GM23338 (cell line): ENCODE data around the gene MAP3K15. TPM values are rescaled to one million over a fixed set of nuclear protein-coding genes. Genes with fewer than 3 reads are reported as not detected.

Experiments
- ATAC-seq: fragments of 200-7000 bp; cut with Tn5 transposase; 3 replicates; pipeline ENCODE4 v1.9.1; 2020
- DNase-seq: peaks from one replicate; pipeline ENCODE4 v3.0.0-alpha.2; 2015; ENCODE audit warnings: low spot score
- H2AFZ ChIP-seq: fragments of 200-600 bp; sonication (generic); 2 replicates; pipeline ENCODE4 v1.8.0; 2016; ENCODE audit warnings: antibody characterized with exemption, mild to moderate bottlenecking, moderate library complexity
- H3F3A ChIP-seq: fragments of 200-600 bp; sonication (generic); replicated peaks from 2 replicates; pipeline ENCODE4 v1.8.0; 2017; ENCODE audit warnings: antibody characterized with exemption, mixed run types, low read depth
- H3K27ac ChIP-seq: fragments of 200-600 bp; sonication (generic); 2 replicates; pipeline ENCODE4 v1.6.1; 2016; ENCODE audit warnings: low read depth
- H3K27me3 ChIP-seq: fragments of 200-600 bp; sonication (generic); 2 replicates; pipeline ENCODE4 v1.8.0; 2016; ENCODE audit warnings: mild to moderate bottlenecking, mixed run types, moderate library complexity; ENCODE audit not compliant: insufficient read depth
- H3K36me3 ChIP-seq: fragments of 200-600 bp; sonication (generic); 2 replicates; pipeline ENCODE4 v1.8.0; 2016; ENCODE audit warnings: mild to moderate bottlenecking; ENCODE audit not compliant: insufficient read depth
- H3K4me1 ChIP-seq: fragments of 200-600 bp; sonication (generic); 2 replicates; pipeline ENCODE4 v1.8.0; 2016; ENCODE audit warnings: mild to moderate bottlenecking, moderate library complexity; ENCODE audit not compliant: insufficient read depth
- H3K4me2 ChIP-seq: fragments of 200-600 bp; sonication (generic); 2 replicates; pipeline ENCODE4 v1.7.1; 2017; ENCODE audit warnings: mixed run types
- H3K4me3 ChIP-seq: fragments of 200-600 bp; sonication (generic); 2 replicates; pipeline ENCODE4 v1.6.1; 2016; ENCODE audit warnings: mixed run types
- H3K79me2 ChIP-seq: fragments of 200-600 bp; sonication (generic); replicated peaks from 2 replicates; pipeline ENCODE4 v1.8.0; 2017; ENCODE audit warnings: mild to moderate bottlenecking; ENCODE audit not compliant: insufficient read depth
- H3K9me2 ChIP-seq: fragments of 200-600 bp; sonication (generic); 2 replicates; pipeline ENCODE4 v1.8.0; 2017; ENCODE audit not compliant: insufficient read depth
- H4K20me1 ChIP-seq: fragments of 200-600 bp; sonication (generic); replicated peaks from 2 replicates; pipeline ENCODE4 v1.8.0; 2017; ENCODE audit warnings: mild to moderate bottlenecking; ENCODE audit not compliant: insufficient read depth
- H3K27ac Mint-ChIP-seq: 2 replicates; pipeline ENCODE4 v1.8.0; 2020; ENCODE audit warnings: inconsistent platforms, mild to moderate bottlenecking, moderate library complexity, mixed read lengths
- H3K27me3 Mint-ChIP-seq: 3 replicates; pipeline ENCODE4 v1.8.0; 2022; ENCODE audit warnings: low read depth, mild to moderate bottlenecking, moderate library complexity, mixed read lengths, inconsistent platforms; ENCODE audit not compliant: insufficient read depth, poor library complexity
- H3K36me3 Mint-ChIP-seq: 3 replicates; pipeline ENCODE4 v1.8.0; 2021; ENCODE audit warnings: low read depth, mild to moderate bottlenecking, inconsistent platforms, moderate library complexity, mixed read lengths
- H3K4me1 Mint-ChIP-seq: 3 replicates; pipeline ENCODE4 v1.8.0; 2020; ENCODE audit warnings: mild to moderate bottlenecking, inconsistent platforms, mixed read lengths
- H3K4me3 Mint-ChIP-seq: 3 replicates; pipeline ENCODE4 v1.8.0; 2021; ENCODE audit warnings: moderate library complexity, mild to moderate bottlenecking, inconsistent platforms, mixed read lengths
- H3K9me3 Mint-ChIP-seq: 3 replicates; pipeline ENCODE4 v1.8.0; 2020; ENCODE audit warnings: moderate library complexity, mild to moderate bottlenecking, inconsistent platforms, mixed read lengths
- CREB1 ChIP-seq: fragments of 250-450 bp; sonication (Bioruptor Pico); IDR thresholded peaks from 2 replicates; pipeline ENCODE4 v1.5.0; 2020; ENCODE audit warnings: low read depth, mild to moderate bottlenecking, moderate library complexity
- CTCF ChIP-seq, 2 experiments: fragments of 200-600 bp in 1 of 2; sonication (generic) in 1 of 2; conservative IDR thresholded peaks; 2 replicates each; pipeline versions ENCODE4 v1.5.1 to v1.6.1; 2016 to 2017; ENCODE audit warnings: antibody characterized with exemption in 2 of 2, low read depth in 2 of 2, mild to moderate bottlenecking in 2 of 2, moderate library complexity in 1 of 2
- ETS1 ChIP-seq: IDR thresholded peaks from 2 replicates; pipeline ENCODE4 v1.6.1; 2016; ENCODE audit warnings: antibody characterized with exemption
- EZH2 ChIP-seq: fragments of 200-600 bp; sonication (generic); IDR thresholded peaks from one replicate; pipeline ENCODE4 v1.8.0; 2017; ENCODE audit warnings: antibody characterized with exemption, mild to moderate bottlenecking, low read depth; ENCODE audit not compliant: unreplicated experiment
- EZH2phosphoT487 ChIP-seq: fragments of 200-600 bp; sonication (generic); IDR thresholded peaks from one replicate; pipeline ENCODE4 v1.8.1; 2018; ENCODE audit warnings: antibody characterized with exemption; ENCODE audit not compliant: unreplicated experiment
- JUNB ChIP-seq: IDR thresholded peaks from one replicate; pipeline ENCODE4 v1.6.1; 2016; ENCODE audit warnings: antibody characterized with exemption; ENCODE audit not compliant: unreplicated experiment
- NANOG ChIP-seq: IDR thresholded peaks from 2 replicates; pipeline ENCODE4 v1.6.1; 2016; ENCODE audit warnings: antibody characterized with exemption, borderline replicate concordance
- STAT1 ChIP-seq: IDR thresholded peaks from one replicate; pipeline ENCODE4 v1.6.1; 2016; ENCODE audit warnings: antibody characterized with exemption; ENCODE audit not compliant: unreplicated experiment
- ZNF331 ChIP-seq: fragments of 250-450 bp; sonication (Bioruptor Pico); IDR thresholded peaks from 2 replicates; pipeline ENCODE4 v1.5.0; 2020; ENCODE audit warnings: low read depth, mild to moderate bottlenecking, moderate library complexity
- ZNF462 ChIP-seq: fragments of 250-450 bp; sonication (Bioruptor Pico); IDR thresholded peaks from 2 replicates; pipeline ENCODE4 v1.5.0; 2020; ENCODE audit warnings: mild to moderate bottlenecking, moderate library complexity
- polyA plus RNA-seq: library from polyadenylated mRNA; unstranded; fragments of >200 nt; fragmentation: Nextera tagmentation; extraction: Ambion mirVana; gene quantifications from 2 replicates; pipeline ENCODE4 v1.2.1, GENCODE V29; 2016
- total RNA-seq: library from RNA; depleted of rRNA; stranded (reverse); fragments of >200 nt; shearing (Covaris generic); gene quantifications from 2 replicates; pipeline ENCODE4 v1.2.3, GENCODE V29; 2014

The MAP3K15 gene
- total and polyA plus RNA-seq, 2 experiments from 2014 or later: 0.40 to 3.1 TPM

- no peak for TF ChIP-seq ETS1
Observed at GRCh38 chrX:19552793-19553192, 37.5 kb upstream of the MAP3K15 start (continued).

GRCh38 chrX:19549838-19550237, 34.5 kb upstream of the MAP3K15 start:
- no peaks in the 10 kb centered on the region for H3K36me3 ChIP-seq
- Mint-ChIP-seq H3K27me3 (peaks cover 6% of the 10 kb centered on the region), H3K4me1 (no peaks in the 10 kb centered on the region), H3K9me3 (no peaks in the 10 kb centered on the region), H3K36me3 (no peaks in the 10 kb centered on the region), H3K27ac (no peak overlapping the region), H3K4me3 (no peak overlapping the region)
- DNase-seq: no peak
- no peaks in the 10 kb centered on the region for H3K4me1 ChIP-seq
- no peak overlapping the region for H3K27ac ChIP-seq
- no peaks in the 10 kb centered on the region for H3K27me3 ChIP-seq
- TF ChIP-seq STAT1 (no peak), EZH2phosphoT487 (no peak), ETS1 (no peak), EZH2 (no peak), CREB1 (CRISPR knock-in tag) (no peak), JUNB (no peak), ZNF462 (CRISPR knock-in tag) (no peak), NANOG (no peak), CTCF (conservative IDR thresholded peaks at IDR 0.05; ENCODE audit: low read depth in 2 of 2) (no peak), ZNF331 (CRISPR knock-in tag) (no peak)
- no peak for ATAC-seq
- H3F3A ChIP-seq: no peaks in the 10 kb centered on the region
- no peaks in the 10 kb centered on the region for H4K20me1 ChIP-seq
- no peaks in the 10 kb centered on the region for H3K79me2 ChIP-seq
- no peak overlapping the region for H3K4me3 ChIP-seq
- H3K4me2 ChIP-seq: no peak overlapping the region
- no peak overlapping the region for H2AFZ ChIP-seq
- no peaks in the 10 kb centered on the region for H3K9me2 ChIP-seq
